Activated T-helper 1 cell treated with Interleukin-2 at 50 U/mL for 16 hours (primary cell): ENCODE data around the gene PRR12.

Source experiments
- DNase-seq: peaks from one replicate; pipeline ENCODE4 v3.0.0-alpha.2; 2020; ENCODE audit warnings: low read depth

The PRR12 gene, protein sequence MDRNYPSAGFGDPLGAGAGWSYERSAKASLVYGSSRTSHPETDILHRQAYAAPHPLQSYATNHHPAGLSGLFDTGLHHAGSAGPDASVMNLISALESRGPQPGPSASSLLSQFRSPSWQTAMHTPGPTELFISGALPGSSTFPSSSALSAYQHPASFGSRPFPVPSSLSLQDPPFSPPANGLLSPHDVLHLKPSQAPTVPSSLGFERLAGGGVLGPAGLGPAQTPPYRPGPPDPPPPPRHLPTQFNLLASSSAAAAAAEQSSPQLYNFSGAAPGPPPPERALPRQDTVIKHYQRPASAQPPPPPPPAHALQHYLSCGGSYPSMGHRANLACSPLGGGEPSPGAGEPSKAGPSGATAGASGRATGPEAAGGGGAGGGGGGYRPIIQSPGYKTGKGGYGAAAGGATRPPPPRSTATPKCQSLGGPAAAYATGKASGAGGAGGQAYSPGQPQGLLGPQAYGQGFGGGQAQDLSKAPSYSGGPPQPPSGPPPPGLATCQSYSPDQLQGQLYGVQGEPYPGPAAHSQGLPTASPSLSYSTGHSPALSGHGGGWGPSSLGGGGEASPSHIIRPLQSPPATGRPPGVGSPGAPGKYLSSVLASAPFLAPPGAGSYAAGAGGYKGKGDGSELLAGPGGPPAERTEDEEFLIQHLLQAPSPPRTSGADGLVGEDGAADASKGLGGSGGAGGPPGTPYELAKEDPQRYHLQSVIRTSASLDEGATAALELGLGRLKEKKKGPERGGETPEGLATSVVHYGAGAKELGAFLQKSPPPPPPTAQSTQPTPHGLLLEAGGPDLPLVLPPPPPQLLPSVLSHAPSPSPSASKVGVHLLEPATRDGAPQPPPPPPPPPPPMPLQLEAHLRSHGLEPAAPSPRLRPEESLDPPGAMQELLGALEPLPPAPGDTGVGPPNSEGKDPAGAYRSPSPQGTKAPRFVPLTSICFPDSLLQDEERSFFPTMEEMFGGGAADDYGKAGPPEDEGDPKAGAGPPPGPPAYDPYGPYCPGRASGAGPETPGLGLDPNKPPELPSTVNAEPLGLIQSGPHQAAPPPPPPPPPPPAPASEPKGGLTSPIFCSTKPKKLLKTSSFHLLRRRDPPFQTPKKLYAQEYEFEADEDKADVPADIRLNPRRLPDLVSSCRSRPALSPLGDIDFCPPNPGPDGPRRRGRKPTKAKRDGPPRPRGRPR (N-terminal part only)

GRCh38 chr19:49590971-49591730, at the start of gene PRR12:
Gene PRR12 (plus strand): TSS chr19:49591182. CDS start chr19:49591655, 473 bp downstream.
- peak; percentile 59 for DNase-seq

- no peak for DNase-seq
Measured at GRCh38 chr19:49541914-49542313, 49.1 kb upstream of the PRR12 start.

GRCh38 chr19:49542446-49542845, 48.5 kb upstream of the PRR12 start:
- no peak for DNase-seq

- DNase-seq: no peak
Measured at GRCh38 chr19:49543032-49543431, 48.0 kb upstream of the PRR12 start.

DNA sequence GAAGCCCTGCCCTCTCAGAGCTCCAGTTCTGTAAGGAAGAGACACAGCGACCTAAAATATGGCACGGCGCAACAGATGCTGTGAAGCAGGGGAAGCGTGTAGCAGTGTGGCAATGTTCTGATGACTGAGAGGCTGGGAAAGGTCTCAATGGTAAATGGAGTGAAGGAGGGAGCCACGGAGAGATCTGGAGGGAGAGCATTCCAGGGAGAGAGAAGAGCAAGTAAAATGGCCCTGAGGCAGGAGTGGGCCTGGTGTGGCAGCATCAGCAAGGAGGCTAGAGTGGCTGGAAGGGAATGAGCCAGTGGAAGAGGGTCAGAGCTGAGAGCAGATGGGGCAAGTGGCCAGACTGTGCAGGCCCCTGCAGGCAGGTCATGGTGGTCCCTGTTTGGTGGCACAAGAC, 46.8 kb upstream of the PRR12 start:
- DNase-seq: no peak

- DNase-seq: no peak
Measured at GRCh38 chr19:49546825-49547565, 44.0 kb upstream of the PRR12 start.

GRCh38 chr19:49549045-49549444, 41.9 kb upstream of the PRR12 start:
- no peak for DNase-seq

- no peak for DNase-seq
Measured at GRCh38 chr19:49551531-49551930, 39.5 kb upstream of the PRR12 start.

- DNase-seq: no peak
Measured at GRCh38 chr19:49552749-49553148, 38.2 kb upstream of the PRR12 start.

DNA sequence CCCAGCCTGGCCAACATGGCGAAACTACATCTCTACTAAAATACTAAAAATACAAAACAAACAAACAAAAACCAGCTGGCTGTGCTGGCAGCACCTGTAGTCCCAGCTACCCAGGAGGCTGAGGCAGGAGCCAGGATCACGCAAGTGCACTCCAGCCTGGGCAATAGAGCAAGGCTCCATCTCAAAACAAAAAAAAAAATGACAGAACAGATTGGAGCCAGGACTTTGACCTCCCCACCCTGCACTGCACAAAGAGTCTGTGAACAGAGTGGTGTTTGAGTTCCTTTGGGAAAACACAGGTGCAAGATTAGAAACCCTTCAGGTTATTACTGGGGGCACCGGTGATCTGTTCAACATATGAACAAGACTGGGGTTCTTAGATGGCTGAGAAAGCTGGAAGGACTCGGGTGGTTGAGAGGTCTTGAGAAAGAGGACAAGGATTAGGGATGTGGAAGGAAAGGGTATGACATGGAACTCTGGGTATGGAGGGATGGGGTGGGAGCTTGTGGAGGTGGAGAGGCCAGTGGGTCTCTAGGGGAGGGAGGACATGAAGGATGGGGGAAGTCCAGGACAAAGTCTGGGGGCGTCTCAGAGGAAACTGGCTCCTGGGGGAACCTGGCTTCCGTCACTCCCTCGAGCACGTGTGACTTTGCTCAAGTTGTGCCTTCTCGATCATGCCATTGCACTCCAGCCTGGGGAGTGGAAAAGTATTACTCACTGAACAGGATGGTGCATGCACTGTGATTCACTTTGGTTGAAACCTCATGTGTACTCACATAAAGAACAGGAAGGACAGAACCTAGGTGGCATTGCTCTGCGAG, 37.3 kb upstream of the PRR12 start:
- DNase-seq: no peak

DNA sequence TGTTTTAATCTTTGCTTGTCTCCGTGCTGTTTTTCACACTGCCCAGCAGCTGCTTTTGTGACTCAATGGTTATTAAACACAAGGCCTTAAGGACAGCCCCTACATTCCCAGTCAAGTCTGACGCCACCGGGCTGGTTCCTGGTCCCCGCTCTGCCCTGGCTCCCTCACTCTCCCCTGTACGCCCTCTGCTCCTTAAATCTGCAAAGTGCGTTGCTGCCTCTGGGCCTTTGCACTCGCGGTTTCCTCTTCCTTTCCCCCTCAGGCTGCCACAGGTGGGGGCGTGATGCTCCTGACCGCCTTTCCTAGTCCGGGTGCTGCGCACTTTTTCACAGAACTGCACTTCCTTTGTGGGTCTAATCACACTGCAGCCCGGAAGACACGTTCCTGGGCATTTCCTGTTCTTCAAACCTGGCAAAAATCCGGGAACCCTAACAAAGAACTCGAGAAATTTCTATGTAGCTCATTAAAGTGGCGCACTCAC, 36.2 kb upstream of the PRR12 start:
- DNase-seq: peak; percentile 38

- peak; percentile 45 for DNase-seq
Measured at GRCh38 chr19:49555600-49556411, 35.2 kb upstream of the PRR12 start.

DNA sequence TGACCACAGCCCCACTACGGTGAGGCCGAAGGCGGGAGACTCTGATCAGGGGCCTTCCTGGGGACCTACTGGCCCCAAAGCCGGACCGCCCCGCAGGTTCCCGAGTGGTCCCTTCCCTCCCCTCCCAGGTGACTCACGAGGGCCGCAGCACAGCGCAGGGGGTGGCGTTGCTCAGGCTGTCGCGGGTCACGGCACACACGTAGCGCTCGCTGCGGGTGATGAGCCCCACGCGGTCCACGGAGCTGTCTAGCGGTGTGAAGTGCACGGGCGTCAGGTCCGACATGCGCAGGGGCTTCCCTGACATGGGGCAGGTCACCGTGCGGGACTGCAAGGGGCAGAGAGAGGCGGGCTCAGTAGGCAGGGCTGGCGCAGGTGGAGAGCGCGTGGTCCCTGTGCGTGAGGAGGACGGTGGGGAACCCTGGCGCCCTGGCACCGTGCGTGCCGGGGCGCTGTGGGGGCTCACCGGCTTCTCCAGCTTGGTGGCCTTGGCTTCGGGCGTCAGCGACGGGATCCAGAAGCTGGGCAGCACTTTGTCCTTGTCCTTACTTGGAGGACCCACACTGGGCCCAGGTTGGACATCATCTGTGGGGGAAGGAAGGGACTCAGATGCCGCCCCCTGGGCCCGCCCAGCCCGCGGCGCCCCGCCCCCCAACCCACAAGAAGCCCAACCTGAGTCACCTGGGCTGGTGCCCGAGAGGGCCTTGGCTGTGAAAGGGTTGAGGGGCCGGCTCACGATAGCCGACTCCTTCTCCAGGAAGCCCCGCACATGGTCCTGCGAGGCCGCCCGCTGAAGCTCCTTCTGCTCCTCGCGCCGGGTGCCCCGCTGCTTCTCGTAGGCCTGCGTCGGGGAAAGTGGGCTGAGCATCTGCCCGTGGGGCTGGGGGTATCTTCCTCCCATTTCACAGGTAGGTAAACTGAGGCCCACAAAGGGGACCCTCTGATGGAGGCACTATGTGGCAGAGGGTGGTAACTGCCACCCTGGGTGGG, 34.3 kb upstream of the PRR12 start:
- no peak for DNase-seq

DNA sequence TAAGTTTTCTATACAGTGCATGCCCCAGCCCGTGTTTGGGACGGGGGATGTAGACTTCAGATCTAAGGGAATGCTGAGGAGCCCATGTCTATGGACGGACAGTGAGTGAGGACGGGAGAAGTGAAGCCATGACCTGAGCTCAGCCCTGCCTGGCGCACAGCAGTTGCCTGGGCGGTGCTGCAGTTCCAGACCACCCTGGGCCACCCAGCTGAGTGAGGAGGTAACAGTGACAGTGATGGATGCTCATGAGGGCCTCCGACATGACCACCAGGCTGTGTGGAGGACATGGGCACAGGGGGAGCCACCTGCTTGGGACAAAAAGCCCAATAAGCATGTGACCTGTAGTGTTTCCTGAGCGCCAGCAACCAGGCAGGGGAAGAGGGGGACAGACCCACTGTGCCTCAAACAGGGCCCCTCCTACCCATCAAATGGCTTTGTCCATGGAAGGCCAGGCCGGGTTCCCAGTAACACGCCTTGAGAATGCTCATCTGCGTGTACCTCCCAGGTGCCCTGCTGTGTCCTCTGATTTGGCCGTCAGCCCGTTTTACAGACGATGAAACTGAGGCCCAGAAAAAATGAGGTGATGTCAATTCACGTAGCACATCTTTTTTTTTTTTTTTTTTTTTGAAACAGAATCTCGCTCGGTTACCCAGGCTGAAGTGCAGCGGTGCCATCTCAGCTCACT, 33.2 kb upstream of the PRR12 start:
- DNase-seq: no peak

- DNase-seq: no peak
Measured at GRCh38 chr19:49558591-49558990, 32.4 kb upstream of the PRR12 start.

GRCh38 chr19:49559443-49559842, 31.5 kb upstream of the PRR12 start:
- DNase-seq: no peak

- no peak for DNase-seq
Measured at GRCh38 chr19:49559928-49560327, 31.1 kb upstream of the PRR12 start.
